Lower leg skin (tissue), 3 donors: ENCODE measurements around the gene SNX5.

ENCODE experiments used
- CTCF ChIP-seq, 3 donors: fragments of 450-650 bp; IDR thresholded peaks; one replicate each; pipeline ENCODE4 v1.5.1; 2016; ENCODE audit warnings: antibody characterized with exemption in 3 of 3, mild to moderate bottlenecking in 3 of 3, moderate library complexity in 2 of 3
- POLR2A ChIP-seq, 2 donors: fragments of 450-650 bp; IDR thresholded peaks; one replicate each; pipeline ENCODE4 v1.6.1; 2016 to 2017; ENCODE audit warnings: antibody characterized with exemption in 2 of 2, mild to moderate bottlenecking in 1 of 2, moderate library complexity in 1 of 2

- TF ChIP-seq CTCF (IDR thresholded peaks at IDR 0.05) (no peak), POLR2A (IDR thresholded peaks at IDR 0.05) (no peak)
Observed at GRCh38 chr20:17932396-17932795, 36.2 kb downstream of the SNX5 start.
